HT1080 (cell line): ENCODE measurements around the gene KCTD17. TPM values are rescaled to one million over a fixed set of nuclear protein-coding genes. Genes with fewer than 3 reads are reported as not detected.
A peak's percentile ranks its signal among the peaks of the same experiment; 100 is the strongest.

Experiments used
- DNase-seq: peaks from one replicate; pipeline ENCODE4 v3.0.0-alpha.2; 2015; ENCODE audit warnings: low read depth
- total RNA-seq: library from RNA; depleted of rRNA; stranded (reverse); fragments of >200 nt; shearing (Covaris generic); gene quantifications from 2 replicates; pipeline ENCODE4 v1.2.3, GENCODE V29; 2014

Gene KCTD17
- total RNA-seq, 1 experiment from 2014 or later = 36.4 TPM

DNA sequence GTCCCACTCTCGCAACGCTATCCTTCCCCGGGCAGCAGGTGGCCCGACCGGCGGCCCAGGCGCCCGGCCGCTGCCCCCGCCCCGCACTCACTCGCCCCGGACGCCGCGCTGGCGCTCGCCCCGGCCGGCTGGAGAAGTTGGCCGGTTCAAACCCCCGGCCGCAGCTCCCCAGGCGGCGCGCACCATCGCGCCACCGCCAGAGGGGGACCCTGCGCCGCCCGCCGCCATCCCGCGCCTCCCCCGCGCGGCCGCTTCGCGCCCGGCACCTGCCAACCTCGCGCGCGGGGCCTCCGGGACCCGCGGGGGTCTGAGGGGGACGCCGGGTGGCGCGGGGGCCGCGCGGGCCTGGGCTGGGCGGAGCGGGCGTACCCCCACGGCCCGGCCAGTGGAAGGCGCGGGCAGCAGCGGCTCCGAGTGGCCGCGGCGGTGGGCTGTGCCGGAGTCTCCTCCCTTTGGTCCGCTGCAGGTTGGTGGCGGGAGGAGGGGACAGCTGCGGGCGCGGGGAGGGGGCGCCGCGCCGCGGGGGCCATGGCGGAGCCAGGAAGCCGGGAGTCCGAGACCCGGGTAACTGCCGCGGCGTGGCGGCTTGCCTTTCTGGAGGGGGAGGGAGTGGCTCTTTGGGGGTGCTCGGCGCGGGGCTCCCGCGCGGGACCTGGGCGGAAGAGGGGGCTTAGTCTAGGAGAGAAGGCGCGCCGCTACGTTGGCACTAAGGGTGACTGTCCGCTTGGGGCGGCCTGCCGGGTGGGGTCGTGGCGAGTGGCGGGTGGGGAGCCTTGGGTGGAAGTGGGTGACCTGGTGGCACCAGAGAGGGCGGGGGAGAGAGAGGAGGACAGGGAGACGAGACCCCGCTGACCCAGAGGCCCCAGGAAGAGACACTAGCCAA lies 32.0 kb upstream of the KCTD17 start, which contains the start of the genes MPST and TST:
Gene MPST (plus strand): TSS at position 434 of the 883 bp plus-strand sequence. CDS start 95 bp downstream, at position 529.
Gene TST (minus strand): TSS at position 139 of the 883 bp plus-strand sequence. CDS start 715 bp downstream, outside the sequence.
- peak; percentile 37 for DNase-seq

- DNase-seq = peak; percentile 32
Measured at GRCh38 chr22:37020192-37020479, 31.4 kb upstream of the KCTD17 start.

DNA sequence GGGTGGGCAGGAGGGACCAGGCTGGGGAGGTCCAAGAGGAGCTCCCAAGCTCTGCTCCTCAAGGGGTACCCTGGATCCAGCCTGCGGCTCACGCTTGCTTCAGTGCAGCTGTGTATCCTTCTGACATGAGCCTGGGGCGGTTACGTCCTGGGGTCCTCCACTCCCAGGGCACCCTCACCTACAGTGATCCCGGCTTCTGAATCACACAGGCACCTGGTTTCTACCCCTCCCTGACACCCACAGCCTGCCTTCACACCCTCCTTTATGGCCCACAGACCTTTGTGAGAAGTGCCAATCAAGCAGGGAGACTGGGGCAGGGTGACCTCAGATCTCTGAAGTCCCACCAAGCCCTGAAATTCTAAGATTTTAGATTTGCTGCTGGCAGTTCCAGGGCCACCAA lies 30.5 kb upstream of the KCTD17 start:
- no peak for DNase-seq

GRCh38 chr22:37021710-37022482 lies 29.6 kb upstream of the KCTD17 start:
- no peak for DNase-seq

DNA sequence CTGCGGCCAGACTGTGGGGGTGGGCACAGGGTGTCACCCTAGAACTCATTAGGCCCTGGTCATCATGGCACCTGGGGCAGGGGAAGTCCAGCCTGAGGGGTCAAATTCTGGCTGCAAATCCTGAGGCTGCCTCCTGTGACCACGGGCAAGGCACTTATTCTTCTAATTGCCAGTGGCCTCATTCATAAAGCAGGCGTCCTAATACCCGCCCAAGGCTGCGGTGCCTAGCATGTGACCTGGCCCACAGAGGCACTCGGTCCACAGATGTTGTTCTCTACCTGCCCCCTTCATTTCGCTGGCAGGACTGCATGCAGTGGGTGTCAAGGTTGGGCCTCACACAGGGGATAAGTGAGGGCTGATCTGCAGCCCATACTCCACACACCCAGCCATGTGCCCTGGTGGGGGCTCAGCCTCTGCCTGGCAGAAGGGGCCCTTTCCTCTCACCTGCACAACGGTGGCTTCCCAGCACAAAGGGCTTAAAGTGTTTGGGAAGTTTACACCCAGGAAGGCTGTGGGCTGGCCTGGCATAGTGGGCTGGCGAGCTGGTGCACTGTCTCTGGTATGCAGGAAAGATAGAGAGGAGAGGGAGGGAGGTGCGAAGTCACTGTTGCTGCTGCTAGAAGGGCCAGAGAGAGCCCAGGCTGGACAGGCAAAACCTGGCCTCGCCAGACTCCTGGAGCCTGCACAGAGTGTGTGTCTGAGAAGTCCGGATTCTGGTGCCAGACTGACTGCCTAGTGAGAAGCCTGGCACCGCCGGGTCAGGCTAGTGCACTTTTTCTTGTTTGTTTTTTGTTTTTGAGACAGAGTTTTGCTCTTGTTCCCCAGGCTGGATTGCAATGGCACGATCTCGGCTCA lies 28.8 kb upstream of the KCTD17 start:
- no peak for DNase-seq

GRCh38 chr22:37023743-37024338 lies 27.7 kb upstream of the KCTD17 start:
- DNase-seq = no peak

GRCh38 chr22:37024339-37025157 lies 27.0 kb upstream of the KCTD17 start:
- DNase-seq = no peak

GRCh38 chr22:37025500-37026070 lies 26.0 kb upstream of the KCTD17 start:
- DNase-seq = no peak

DNA sequence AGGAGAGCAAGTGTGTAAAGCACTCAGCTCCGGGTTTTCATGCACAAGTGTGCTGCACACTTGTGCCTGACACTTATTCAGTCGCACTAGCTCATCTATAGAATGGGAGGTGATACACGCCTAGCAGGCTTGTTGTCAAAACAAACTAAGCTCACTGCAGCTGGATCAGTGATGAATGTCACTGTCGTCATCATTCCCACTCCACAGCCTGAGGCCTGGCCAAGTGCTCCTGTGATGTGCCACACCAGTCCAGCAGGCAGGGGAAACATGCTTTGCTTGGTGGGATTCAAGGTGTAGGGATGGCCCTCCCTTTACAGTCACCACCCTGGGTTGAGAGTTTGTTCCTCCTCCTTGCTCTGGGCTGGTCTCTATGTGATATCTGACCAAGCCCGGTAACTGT lies 25.2 kb upstream of the KCTD17 start:
- DNase-seq = no peak

DNA sequence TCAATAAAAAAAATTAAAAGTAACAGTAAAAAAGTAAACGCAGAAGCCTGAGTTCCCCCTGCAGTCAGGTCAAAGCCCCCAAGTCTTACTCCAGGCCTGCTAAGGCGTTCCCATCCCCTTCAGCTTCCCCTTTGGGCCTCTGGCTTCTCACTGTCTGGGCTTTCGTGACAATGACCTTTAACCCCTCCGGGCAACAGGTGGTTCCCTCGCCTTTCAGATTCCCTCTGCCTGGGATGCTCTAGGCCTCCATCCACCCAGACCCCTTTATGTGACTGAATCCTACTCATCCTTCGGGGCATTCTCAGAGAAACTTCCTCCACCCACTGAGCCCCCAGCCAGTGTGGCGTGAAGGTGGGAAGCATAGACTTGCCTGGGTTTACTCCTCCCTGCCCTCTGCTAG lies 24.0 kb upstream of the KCTD17 start:
- DNase-seq = no peak

DNA sequence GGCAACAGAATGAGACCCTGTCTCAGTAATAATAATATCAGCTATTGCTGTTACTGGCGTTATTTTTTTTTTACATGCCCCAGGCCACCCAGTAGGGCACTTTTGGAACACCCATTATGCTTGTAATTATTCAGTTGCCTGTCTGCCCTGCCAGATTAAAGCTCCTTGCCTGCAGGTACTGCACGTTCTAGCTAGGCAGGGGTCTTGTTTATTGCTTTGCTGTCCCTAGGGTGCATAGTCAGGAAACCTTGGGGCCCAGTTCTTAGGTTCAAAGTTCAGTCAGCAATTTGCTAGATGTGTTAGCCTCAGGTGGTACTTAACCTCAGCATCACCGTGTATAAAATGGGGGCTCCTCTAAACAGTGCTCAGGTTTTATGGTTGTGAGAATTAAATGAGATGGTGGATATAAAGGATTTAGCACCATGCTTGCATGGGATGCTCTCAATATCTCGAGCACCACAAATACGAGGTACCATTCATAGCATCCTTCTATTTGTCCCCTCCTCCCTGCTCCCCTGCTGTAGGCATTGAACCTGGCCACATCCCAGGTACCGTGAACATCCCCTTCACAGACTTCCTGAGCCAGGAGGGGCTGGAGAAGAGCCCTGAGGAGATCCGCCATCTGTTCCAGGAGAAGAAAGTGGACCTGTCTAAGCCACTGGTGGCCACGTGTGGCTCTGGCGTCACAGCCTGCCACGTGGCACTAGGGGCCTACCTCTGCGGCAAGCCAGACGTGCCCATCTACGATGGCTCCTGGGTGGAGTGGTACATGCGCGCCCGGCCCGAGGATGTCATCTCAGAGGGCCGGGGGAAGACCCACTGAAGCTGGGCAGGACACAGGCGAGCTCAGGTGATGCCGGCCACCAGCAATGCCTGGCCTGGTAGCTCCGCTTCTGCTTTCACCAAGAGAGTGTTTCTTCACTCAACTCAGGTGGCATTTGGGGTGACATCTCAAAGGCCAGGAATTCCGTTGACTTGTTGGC lies 22.6 kb upstream of the KCTD17 start:
- no peak for DNase-seq

DNA sequence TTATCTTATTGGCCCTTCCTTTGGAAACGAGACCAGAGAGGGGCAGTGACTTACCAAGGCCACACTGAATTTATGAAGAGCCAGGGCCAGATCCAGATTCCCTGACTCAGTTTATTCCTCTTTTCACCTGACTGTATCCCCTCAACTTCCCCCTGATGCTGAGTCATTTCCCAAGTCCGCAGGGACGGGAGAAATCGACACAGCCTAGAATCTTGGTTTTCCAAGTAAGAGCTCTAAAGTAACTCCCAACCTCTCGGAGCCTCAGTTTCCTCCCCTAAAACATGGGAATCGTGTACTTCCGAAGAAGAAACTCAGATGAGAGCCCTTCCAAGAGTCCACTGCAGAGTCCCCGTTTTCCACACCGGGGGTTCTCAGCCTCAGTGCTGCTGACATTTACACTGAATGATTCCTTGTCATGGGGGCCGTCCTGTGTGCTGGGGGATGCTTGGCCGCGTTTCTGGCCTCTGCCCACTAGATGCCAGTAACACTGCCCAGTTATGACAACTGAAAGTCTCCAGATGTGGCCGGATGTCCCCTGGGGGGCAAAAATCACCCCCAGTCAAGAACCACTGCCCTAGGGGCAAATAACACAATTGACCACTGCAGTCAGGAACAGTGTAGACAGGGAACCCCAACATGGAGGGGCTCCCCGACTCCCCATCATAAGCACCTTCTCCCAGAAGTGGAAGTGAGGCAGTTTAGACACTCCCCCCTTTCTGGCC lies 20.8 kb upstream of the KCTD17 start:
- no peak for DNase-seq

DNA sequence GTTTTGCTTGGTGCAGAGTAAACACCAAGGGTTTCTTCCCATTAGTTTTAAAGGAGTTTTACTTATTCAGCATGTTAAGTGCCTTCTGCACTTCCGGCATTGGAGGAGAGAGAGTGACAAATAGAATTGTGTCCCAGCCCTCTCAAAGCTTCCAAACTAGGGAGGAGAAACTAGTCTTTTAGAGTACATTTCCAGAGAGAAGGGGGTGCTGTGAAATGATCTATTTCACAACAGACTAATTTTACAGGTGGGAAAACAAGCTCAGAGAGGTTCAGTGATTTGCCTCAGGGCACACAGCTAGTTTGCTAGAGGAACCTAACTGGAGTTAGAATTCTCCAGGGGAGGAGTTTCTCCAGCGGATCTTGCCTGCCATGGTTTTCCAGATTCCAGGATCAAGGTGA lies 19.4 kb upstream of the KCTD17 start:
- DNase-seq = no peak

- DNase-seq = peak; percentile 24
Measured at GRCh38 chr22:37032535-37033460, 18.7 kb upstream of the KCTD17 start.

- no peak for DNase-seq
Measured at GRCh38 chr22:37033605-37034430, 17.7 kb upstream of the KCTD17 start.
